ENCODE measurements around the gene PSMB9. TPM values are rescaled to one million over a fixed set of nuclear protein-coding genes. Genes with fewer than 3 reads are reported as not detected.

The PSMB9 gene
- polyA plus RNA-seq, 3 donors, result 204 to 405 (median 350) TPM

- H3K9ac ChIP-seq (ENCODE audit: insufficient read depth, low read length, poor library complexity, severe bottlenecking), result no peak overlapping the region
- no peak overlapping the region for H3K4me3 ChIP-seq (replicated peaks in 1 of 3; ENCODE audit: low read depth in 2 of 3, low read length in 3 of 3)
- no peak overlapping the region for H3K4me3 Mint-ChIP-seq
- H3K27ac Mint-ChIP-seq, result peak overlapping the region in 6 of 7 donors; percentile 69 to 89 (median 82)
- H3K36me3 ChIP-seq (replicated peaks in 1 of 2; ENCODE audit: control insufficient read depth in 1 of 2, insufficient read depth in 2 of 2, low read length in 2 of 2), result peaks cover 47 to 67% of the 10 kb centered on the region in 2 donors
- H3K79me2 ChIP-seq (ENCODE audit: insufficient read depth, low read length), result peaks cover 38% of the 10 kb centered on the region
- peaks cover 27 to 31% of the 10 kb centered on the region in 2 donors for H3K4me1 ChIP-seq (ENCODE audit: control insufficient read depth in 1 of 2, insufficient read depth in 2 of 2, low read length in 2 of 2)
- intact Hi-C loops (cut with micrococcal nuclease), result no loop called here
- no peak overlapping the region for H3K4me2 ChIP-seq (replicated peaks; ENCODE audit: extremely low read depth, low read length, poor library complexity, severe bottlenecking)
- H3K27ac ChIP-seq (ENCODE audit: low read depth in 1 of 2, low read length in 2 of 2), result peak overlapping the region; percentile 4 to 37
- no peak overlapping the region for H2AFZ ChIP-seq (ENCODE audit: insufficient read depth, low read depth, low read length, poor library complexity, severe bottlenecking)
- H3K36me3 Mint-ChIP-seq, result peaks cover 55 to 64% of the 10 kb centered on the region in 2 donors
- peaks cover 0 to 6% (median 0%) of the 10 kb centered on the region in 7 donors for H3K9me3 Mint-ChIP-seq
- H3K27me3 Mint-ChIP-seq (ENCODE audit: low read depth in 3 of 3), result peaks cover 0 to 2% (median 1%) of the 10 kb centered on the region in 3 donors
- H3K9me3 ChIP-seq (replicated peaks in 1 of 2; ENCODE audit: control insufficient read depth in 1 of 2, insufficient read depth in 1 of 2, low read length in 2 of 2), result no peaks in the 10 kb centered on the region
- TF ChIP-seq CTCF (IDR thresholded peaks at IDR 0.05), result no peak
- no peak for DNase-seq
- H3K27me3 ChIP-seq (ENCODE audit: control insufficient read depth in 2 of 2, insufficient read depth in 2 of 2, low read length in 2 of 2), result no peaks in the 10 kb centered on the region
- peaks cover 22% of the 10 kb centered on the region for H4K20me1 ChIP-seq (ENCODE audit: insufficient read depth, low read length)
- 80% methylated on average over 5 of the region's 5 CpGs for WGBS (ENCODE audit: insufficient coverage)
- H3K4me1 Mint-ChIP-seq, result peaks cover 38% of the 10 kb centered on the region
These were observed 4.2 kb downstream of the PSMB9 start for GRCh38 chr6:32858194-32858593.

GRCh38 chr6:32860674-32861073, 6.7 kb downstream of the PSMB9 start:
- peaks cover 47 to 70% of the 10 kb centered on the region in 2 donors for H3K36me3 ChIP-seq (replicated peaks in 1 of 2; ENCODE audit: control insufficient read depth in 1 of 2, insufficient read depth in 2 of 2, low read length in 2 of 2)

More at GRCh38 chr6:32860674-32861073, 6.7 kb downstream of the PSMB9 start:
- no peak overlapping the region for H2AFZ ChIP-seq (ENCODE audit: insufficient read depth, low read depth, low read length, poor library complexity, severe bottlenecking)
- H3K36me3 Mint-ChIP-seq, result peaks cover 58 to 64% of the 10 kb centered on the region in 2 donors
- peaks cover 16% of the 10 kb centered on the region for H3K79me2 ChIP-seq (ENCODE audit: insufficient read depth, low read length)
- no peaks in the 10 kb centered on the region for H3K27me3 ChIP-seq (ENCODE audit: control insufficient read depth in 2 of 2, insufficient read depth in 2 of 2, low read length in 2 of 2)
- no peak overlapping the region for H3K4me3 ChIP-seq (replicated peaks in 1 of 3; ENCODE audit: low read depth in 2 of 3, low read length in 3 of 3)
- no peak overlapping the region for H3K4me3 Mint-ChIP-seq
- DNase-seq, result no peak
- intact Hi-C loops (cut with micrococcal nuclease), result loop anchor here in 1 of 2 donors (10.0 kb wide), 1 partner anchor 456 kb away; the partner anchor contains the start of gene BTNL2
- no peak overlapping the region for H3K4me2 ChIP-seq (replicated peaks; ENCODE audit: extremely low read depth, low read length, poor library complexity, severe bottlenecking)
- H3K9me3 ChIP-seq (replicated peaks in 1 of 2; ENCODE audit: control insufficient read depth in 1 of 2, insufficient read depth in 1 of 2, low read length in 2 of 2), result no peaks in the 10 kb centered on the region
- no peak overlapping the region for H3K9ac ChIP-seq (ENCODE audit: insufficient read depth, low read length, poor library complexity, severe bottlenecking)
- TF ChIP-seq CTCF (IDR thresholded peaks at IDR 0.05), result no peak
- WGBS (ENCODE audit: insufficient coverage), result no CpG with 5 or more reads among the region's 1 CpG
- peaks cover 0 to 1% (median 0%) of the 10 kb centered on the region in 3 donors for H3K27me3 Mint-ChIP-seq (ENCODE audit: low read depth in 3 of 3)
- H3K27ac ChIP-seq (ENCODE audit: low read depth in 1 of 2, low read length in 2 of 2), result no peak overlapping the region
- H3K4me1 Mint-ChIP-seq, result peaks cover 32% of the 10 kb centered on the region
- peaks cover 18% of the 10 kb centered on the region for H4K20me1 ChIP-seq (ENCODE audit: insufficient read depth, low read length)
- no peak overlapping the region for H3K27ac Mint-ChIP-seq
- peaks cover 15 to 19% of the 10 kb centered on the region in 2 donors for H3K4me1 ChIP-seq (ENCODE audit: control insufficient read depth in 1 of 2, insufficient read depth in 2 of 2, low read length in 2 of 2)
- peaks cover 0 to 3% (median 0%) of the 10 kb centered on the region in 7 donors for H3K9me3 Mint-ChIP-seq
